OCI-LY3 (cell line): ENCODE results near the gene PLA2G2F.

ENCODE experiments used
- H2AFZ ChIP-seq: fragments of 200-600, 300-600 bp; shearing (Covaris generic); 2 replicates; pipeline ENCODE4 v1.6.0; 2014; ENCODE audit warnings: antibody characterized with exemption, low read depth, low read length
- H3K27ac ChIP-seq: fragments of 200-600, 300-600 bp; sonication (generic); 2 replicates; pipeline ENCODE4 v1.5.1; 2014; ENCODE audit warnings: mild to moderate bottlenecking, low read length, moderate library complexity, mixed read lengths
- H3K27me3 ChIP-seq: fragments of 200-600, 300-600 bp; sonication (generic); 2 replicates; pipeline ENCODE4 v1.6.1; 2014; ENCODE audit warnings: low read depth, low read length, mixed read lengths
- H3K36me3 ChIP-seq: fragments of 200-600, 300-600 bp; sonication (generic); replicated peaks from 2 replicates; pipeline ENCODE3; 2014; ENCODE audit warnings: low read depth, low read length, mixed read lengths
- H3K4me1 ChIP-seq: fragments of 300-600, 200-600 bp; sonication (generic); 2 replicates; pipeline ENCODE4 v1.6.1; 2014; ENCODE audit warnings: low read length, mixed read lengths
- H3K4me2 ChIP-seq: fragments of 200-600, 300-600 bp; sonication (generic); 2 replicates; pipeline ENCODE4 v1.6.1; 2014; ENCODE audit warnings: low read length, mixed read lengths
- H3K4me3 ChIP-seq: fragments of 300-600, 200-600 bp; sonication (generic); 2 replicates; pipeline ENCODE4 v1.5.1; 2014; ENCODE audit warnings: antibody characterized with exemption, mild to moderate bottlenecking, low read length, moderate library complexity
- H3K79me2 ChIP-seq: fragments of 300-600, 200-600 bp; shearing (Covaris generic); 2 replicates; pipeline ENCODE4 v1.6.1; 2014; ENCODE audit warnings: mild to moderate bottlenecking, low read length, mixed read lengths
- H3K9ac ChIP-seq: fragments of 300-600, 200-600 bp; shearing (Covaris generic); 2 replicates; pipeline ENCODE4 v1.6.0; 2014; ENCODE audit warnings: mild to moderate bottlenecking, low read length, moderate library complexity
- H3K9me3 ChIP-seq: fragments of 200-600, 300-600 bp; shearing (Covaris generic); 2 replicates; pipeline ENCODE4 v1.6.1; 2014; ENCODE audit warnings: low read length, mixed read lengths; ENCODE audit not compliant: insufficient read depth
- H4K20me1 ChIP-seq: fragments of 200-600, 300-600 bp; sonication (generic); 2 replicates; pipeline ENCODE4 v1.6.1; 2016; ENCODE audit warnings: low read length, mixed read lengths; ENCODE audit not compliant: insufficient read depth
- CTCF ChIP-seq: fragments of 200-600, 300-600 bp; sonication (generic); IDR thresholded peaks from 2 replicates; pipeline ENCODE4 v1.5.1; 2014; ENCODE audit warnings: antibody characterized with exemption, low read length, low read depth
- EZH2phosphoT487 ChIP-seq: fragments of 200-600 bp; shearing (Covaris generic); IDR thresholded peaks from 2 replicates; pipeline ENCODE4 v1.6.1; 2018; ENCODE audit warnings: antibody characterized with exemption, mixed run types, low read depth

PLA2G2F gene

GRCh38 chr1:20188455-20188817 is 49.3 kb downstream of the PLA2G2F start:
- no peaks in the 10 kb centered on the region for H3K27me3 ChIP-seq

GRCh38 chr1:20189664-20190063 is 50.5 kb downstream of the PLA2G2F start:
- H3K9me3 ChIP-seq, result no peaks in the 10 kb centered on the region
- peaks cover 20% of the 10 kb centered on the region for H3K4me1 ChIP-seq
- no peak overlapping the region for H3K9ac ChIP-seq
- H3K79me2 ChIP-seq, result no peaks in the 10 kb centered on the region
- H3K27me3 ChIP-seq, result no peaks in the 10 kb centered on the region
- no peak overlapping the region for H3K4me2 ChIP-seq
- no peaks in the 10 kb centered on the region for H3K36me3 ChIP-seq
- no peak overlapping the region for H3K4me3 ChIP-seq
- TF ChIP-seq EZH2phosphoT487 (no peak), CTCF (no peak)
- H4K20me1 ChIP-seq, result no peaks in the 10 kb centered on the region
- no peak overlapping the region for H3K27ac ChIP-seq
- no peak overlapping the region for H2AFZ ChIP-seq

More at GRCh38 chr1:20188455-20188817, 49.3 kb downstream of the PLA2G2F start:
- Histone ChIP-seq H3K9me3 (no peaks in the 10 kb centered on the region), H3K4me1 (peaks cover 20% of the 10 kb centered on the region), H4K20me1 (no peaks in the 10 kb centered on the region), H3K9ac (no peak overlapping the region), H2AFZ (no peak overlapping the region), H3K4me3 (no peak overlapping the region), H3K79me2 (no peaks in the 10 kb centered on the region), H3K4me2 (no peak overlapping the region), H3K36me3 (no peaks in the 10 kb centered on the region), H3K27ac (no peak overlapping the region)
- no peak for TF ChIP-seq CTCF
- TF ChIP-seq EZH2phosphoT487, result no peak

GRCh38 chr1:20190256-20191160 is 51.4 kb downstream of the PLA2G2F start:
- Histone ChIP-seq H4K20me1 (no peaks in the 10 kb centered on the region), H3K4me1 (peaks cover 16% of the 10 kb centered on the region), H3K4me2 (no peak overlapping the region), H3K27ac (no peak overlapping the region), H3K36me3 (no peaks in the 10 kb centered on the region), H3K27me3 (no peaks in the 10 kb centered on the region), H3K79me2 (no peaks in the 10 kb centered on the region), H3K9me3 (no peaks in the 10 kb centered on the region), H3K4me3 (no peak overlapping the region), H3K9ac (no peak overlapping the region), H2AFZ (no peak overlapping the region)
- no peak for TF ChIP-seq CTCF
- no peak for TF ChIP-seq EZH2phosphoT487

- Histone ChIP-seq H2AFZ (no peak overlapping the region), H3K9ac (no peak overlapping the region), H3K79me2 (no peaks in the 10 kb centered on the region), H3K9me3 (no peaks in the 10 kb centered on the region), H3K4me3 (no peak overlapping the region), H4K20me1 (no peaks in the 10 kb centered on the region), H3K27me3 (no peaks in the 10 kb centered on the region), H3K4me1 (peaks cover 15% of the 10 kb centered on the region), H3K36me3 (no peaks in the 10 kb centered on the region), H3K4me2 (no peak overlapping the region), H3K27ac (no peak overlapping the region)
- no peak for TF ChIP-seq EZH2phosphoT487
- no peak for TF ChIP-seq CTCF
Measured at GRCh38 chr1:20191266-20191825, 52.2 kb downstream of the PLA2G2F start.
